WTC11 (cell line): ENCODE data around the gene AHSA1. TPM values are rescaled to one million over a fixed set of nuclear protein-coding genes. Genes with fewer than 3 reads are reported as not detected.

Experiments
- ATAC-seq: fragments of 200-7000 bp; cut with Tn5 transposase; 2 replicates; pipeline ENCODE4 v1.10.0; 2021; ENCODE audit warnings: mild to moderate bottlenecking, moderate library complexity
- CTCF ChIA-PET: fragments of 300-600 bp; sonication (Branson Sonifier 250); formaldehyde crosslinking; loops from one replicate; lab custom pipeline; 2021; ENCODE audit warnings: antibody characterized with exemption; lab: Charles Lee
- POLR2A ChIA-PET: fragments of 350-600 bp; sonication (Branson Sonifier 250); formaldehyde crosslinking; loops from one replicate; lab custom pipeline; 2021; ENCODE audit warnings: antibody characterized with exemption; lab: Charles Lee
- DNase-seq: peaks from one replicate; pipeline ENCODE4 v3.0.0; 2021; ENCODE audit warnings: low spot score
- H3K27ac Mint-ChIP-seq: 2 replicates; pipeline ENCODE4 v1.8.0; 2021; ENCODE audit warnings: mixed read lengths
- H3K27me3 Mint-ChIP-seq: 2 replicates; pipeline ENCODE4 v1.8.0; 2021; ENCODE audit warnings: low read depth, mild to moderate bottlenecking, moderate library complexity, mixed read lengths
- H3K36me3 Mint-ChIP-seq: 2 replicates; pipeline ENCODE4 v1.8.0; 2021; ENCODE audit warnings: mixed read lengths
- H3K4me1 Mint-ChIP-seq: 2 replicates; pipeline ENCODE4 v1.8.0; 2022; ENCODE audit warnings: mixed read lengths
- H3K4me3 Mint-ChIP-seq: 2 replicates; pipeline ENCODE4 v1.8.0; 2021; ENCODE audit warnings: mild to moderate bottlenecking, moderate library complexity, mixed read lengths
- H3K9me3 Mint-ChIP-seq: 2 replicates; pipeline ENCODE4 v1.8.0; 2021; ENCODE audit warnings: mixed read lengths
- ATF1 ChIP-seq: sonication (generic); formaldehyde crosslinking; IDR thresholded peaks from 2 replicates; pipeline ENCODE4 v1.8.1; 2023; ENCODE audit warnings: mild to moderate bottlenecking, moderate library complexity, missing genetic modification reagents
- CBFB ChIP-seq: sonication (generic); formaldehyde crosslinking; IDR thresholded peaks from 2 replicates; pipeline ENCODE4 v1.8.1; 2022; ENCODE audit warnings: mild to moderate bottlenecking, low read depth, missing genetic modification reagents
- ELF4 ChIP-seq: sonication (generic); formaldehyde crosslinking; IDR thresholded peaks from 2 replicates; pipeline ENCODE4 v1.8.1; 2022; ENCODE audit warnings: low read depth, mild to moderate bottlenecking, moderate library complexity, missing genetic modification reagents
- EMX1 ChIP-seq: fragments of 250-450 bp; sonication (Bioruptor Pico); IDR thresholded peaks from 2 replicates; pipeline ENCODE4 v1.8.0; 2021; ENCODE audit warnings: mild to moderate bottlenecking
- ESRRA ChIP-seq: sonication (generic); formaldehyde crosslinking; IDR thresholded peaks from 2 replicates; pipeline ENCODE4 v1.8.1; 2022; ENCODE audit warnings: mild to moderate bottlenecking, missing genetic modification reagents, borderline replicate concordance
- FOXJ3 ChIP-seq: sonication (generic); formaldehyde crosslinking; IDR thresholded peaks from 2 replicates; pipeline ENCODE4 v1.9.0; 2021; ENCODE audit warnings: missing genetic modification reagents, mild to moderate bottlenecking, borderline replicate concordance
- GTF2I ChIP-seq: fragments of 250-450 bp; sonication (Bioruptor Pico); conservative IDR thresholded peaks from 2 replicates; pipeline ENCODE4 v1.4.0; 2021; ENCODE audit warnings: mild to moderate bottlenecking
- KAT7 ChIP-seq: sonication (generic); formaldehyde crosslinking; IDR thresholded peaks from 2 replicates; pipeline ENCODE4 v1.8.1; 2023; ENCODE audit warnings: missing genetic modification reagents, mild to moderate bottlenecking, borderline replicate concordance
- PRRX2 ChIP-seq: fragments of 250-450 bp; sonication (Bioruptor Pico); IDR thresholded peaks from 2 replicates; pipeline ENCODE4 v1.8.0; 2021; ENCODE audit warnings: mild to moderate bottlenecking
- SMAD3 ChIP-seq: sonication (generic); formaldehyde crosslinking; IDR thresholded peaks from 2 replicates; pipeline ENCODE4 v1.8.0; 2022; ENCODE audit warnings: missing genetic modification reagents, mild to moderate bottlenecking, borderline replicate concordance
- ZBTB21 ChIP-seq: sonication (generic); formaldehyde crosslinking; IDR thresholded peaks from 2 replicates; pipeline ENCODE4 v1.8.1; 2023; ENCODE audit warnings: mild to moderate bottlenecking, missing genetic modification reagents, borderline replicate concordance
- ZNF232 ChIP-seq: sonication (generic); formaldehyde crosslinking; IDR thresholded peaks from 2 replicates; pipeline ENCODE4 v1.8.0; 2022; ENCODE audit warnings: mild to moderate bottlenecking, missing genetic modification reagents
- ZNF263 ChIP-seq: sonication (generic); formaldehyde crosslinking; IDR thresholded peaks from 2 replicates; pipeline ENCODE4 v1.8.1; 2022; ENCODE audit warnings: low read depth, mild to moderate bottlenecking, moderate library complexity, missing genetic modification reagents
- ZNF317 ChIP-seq: sonication (generic); formaldehyde crosslinking; IDR thresholded peaks from 2 replicates; pipeline ENCODE4 v1.8.1; 2023; ENCODE audit warnings: low read depth, mild to moderate bottlenecking, moderate library complexity, missing genetic modification reagents, borderline replicate concordance
- ZNF396 ChIP-seq: fragments of 250-450 bp; sonication (Bioruptor Pico); IDR thresholded peaks from 2 replicates; pipeline ENCODE4 v1.8.0; 2021; ENCODE audit warnings: mild to moderate bottlenecking, moderate library complexity, borderline replicate concordance
- ZNF416 ChIP-seq: fragments of 250-450 bp; sonication (Bioruptor Pico); IDR thresholded peaks from 2 replicates; pipeline ENCODE4 v1.9.0; 2021; ENCODE audit warnings: mild to moderate bottlenecking, inconsistent platforms
- total RNA-seq: library from RNA; stranded (reverse); gene quantifications from 3 replicates; pipeline ENCODE4 v1.2.3, GENCODE V29; 2021
- TF ChIP-seq, protein P1 (sequence below): sonication (generic); formaldehyde crosslinking; IDR thresholded peaks from 2 replicates; pipeline ENCODE4 v1.8.1; 2023; ENCODE audit warnings: mild to moderate bottlenecking, missing genetic modification reagents
- TF ChIP-seq, protein P2 (sequence below): sonication (generic); formaldehyde crosslinking; IDR thresholded peaks from 2 replicates; pipeline ENCODE4 v1.8.1; 2022; ENCODE audit warnings: low read depth, missing genetic modification reagents, borderline replicate concordance
- TF ChIP-seq, protein P3 (sequence below): sonication (generic); formaldehyde crosslinking; IDR thresholded peaks from 2 replicates; pipeline ENCODE4 v1.8.0; 2023; ENCODE audit warnings: mild to moderate bottlenecking, missing genetic modification reagents
- TF ChIP-seq, protein P4 (sequence below): fragments of 250-450 bp; sonication (Bioruptor Pico); IDR thresholded peaks from 2 replicates; pipeline ENCODE4 v2.1.2; 2022; ENCODE audit warnings: mild to moderate bottlenecking, moderate library complexity
- TF ChIP-seq, protein P5 (sequence below): sonication (generic); formaldehyde crosslinking; conservative IDR thresholded peaks from 2 replicates; pipeline ENCODE4 v1.8.1; 2022; ENCODE audit warnings: mild to moderate bottlenecking, missing genetic modification reagents

Gene AHSA1
- total RNA-seq, 1 experiment from 2014 or later: 186 TPM

DNA sequence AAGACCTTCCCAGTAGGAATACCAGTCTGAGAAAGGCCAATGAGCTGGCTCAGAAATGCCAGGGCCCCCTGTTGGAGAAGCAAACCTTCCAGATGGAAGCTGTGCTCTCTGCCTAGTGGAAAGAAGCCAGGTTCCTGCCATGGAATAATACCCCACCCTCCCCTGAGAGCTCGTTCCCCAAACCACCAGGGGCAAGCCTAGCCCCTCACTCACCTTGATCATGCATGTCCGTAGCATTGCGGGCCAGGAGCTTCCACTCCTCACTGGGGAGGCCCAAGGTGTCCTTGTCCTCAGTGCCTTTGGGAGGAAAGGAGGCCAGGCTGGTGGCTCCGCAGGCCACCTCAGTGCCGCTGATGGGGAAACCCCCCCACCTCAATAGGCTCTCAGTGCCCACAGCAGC is 20.1 kb downstream of the AHSA1 start (continued):
- TF ChIP-seq, protein P1, sequence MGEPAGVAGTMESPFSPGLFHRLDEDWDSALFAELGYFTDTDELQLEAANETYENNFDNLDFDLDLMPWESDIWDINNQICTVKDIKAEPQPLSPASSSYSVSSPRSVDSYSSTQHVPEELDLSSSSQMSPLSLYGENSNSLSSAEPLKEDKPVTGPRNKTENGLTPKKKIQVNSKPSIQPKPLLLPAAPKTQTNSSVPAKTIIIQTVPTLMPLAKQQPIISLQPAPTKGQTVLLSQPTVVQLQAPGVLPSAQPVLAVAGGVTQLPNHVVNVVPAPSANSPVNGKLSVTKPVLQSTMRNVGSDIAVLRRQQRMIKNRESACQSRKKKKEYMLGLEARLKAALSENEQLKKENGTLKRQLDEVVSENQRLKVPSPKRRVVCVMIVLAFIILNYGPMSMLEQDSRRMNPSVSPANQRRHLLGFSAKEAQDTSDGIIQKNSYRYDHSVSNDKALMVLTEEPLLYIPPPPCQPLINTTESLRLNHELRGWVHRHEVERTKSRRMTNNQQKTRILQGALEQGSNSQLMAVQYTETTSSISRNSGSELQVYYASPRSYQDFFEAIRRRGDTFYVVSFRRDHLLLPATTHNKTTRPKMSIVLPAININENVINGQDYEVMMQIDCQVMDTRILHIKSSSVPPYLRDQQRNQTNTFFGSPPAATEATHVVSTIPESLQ (CRISPR knock-in tag): no peak
- TF ChIP-seq SMAD3 (CRISPR knock-in tag) (no peak), ZNF396 (CRISPR knock-in tag) (no peak), GTF2I (CRISPR knock-in tag) (no peak)
- TF ChIP-seq, all 79 proteins: peak for 0

DNA sequence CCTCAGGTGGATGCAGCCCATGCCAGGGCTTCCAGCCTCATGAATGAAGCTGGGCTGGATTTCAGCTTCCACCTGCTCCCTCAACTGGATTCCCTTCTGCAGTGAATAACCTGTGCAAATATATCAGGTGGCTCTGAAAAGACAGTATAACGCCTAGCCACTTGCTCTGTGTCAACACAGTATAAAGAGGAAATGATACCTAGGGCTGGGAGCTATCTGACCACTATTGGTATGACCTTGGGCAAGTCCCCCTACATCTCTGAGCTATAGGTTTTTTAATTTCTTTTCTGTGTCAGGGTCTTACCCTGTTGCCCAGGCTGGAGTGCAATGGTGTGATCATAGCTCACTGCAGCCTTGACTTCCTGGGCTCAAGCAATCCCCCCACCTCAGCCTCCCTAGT is 20.9 kb downstream of the AHSA1 start:
- Mint-ChIP-seq H3K4me3 (no peak overlapping the region), H3K27me3 (no peaks in the 10 kb centered on the region), H3K36me3 (no peaks in the 10 kb centered on the region), H3K27ac (no peak overlapping the region), H3K9me3 (no peaks in the 10 kb centered on the region), H3K4me1 (peaks cover 7% of the 10 kb centered on the region; the same call in 1 of the 2 replicates)
- no peak for DNase-seq
- TF ChIP-seq, protein P2, sequence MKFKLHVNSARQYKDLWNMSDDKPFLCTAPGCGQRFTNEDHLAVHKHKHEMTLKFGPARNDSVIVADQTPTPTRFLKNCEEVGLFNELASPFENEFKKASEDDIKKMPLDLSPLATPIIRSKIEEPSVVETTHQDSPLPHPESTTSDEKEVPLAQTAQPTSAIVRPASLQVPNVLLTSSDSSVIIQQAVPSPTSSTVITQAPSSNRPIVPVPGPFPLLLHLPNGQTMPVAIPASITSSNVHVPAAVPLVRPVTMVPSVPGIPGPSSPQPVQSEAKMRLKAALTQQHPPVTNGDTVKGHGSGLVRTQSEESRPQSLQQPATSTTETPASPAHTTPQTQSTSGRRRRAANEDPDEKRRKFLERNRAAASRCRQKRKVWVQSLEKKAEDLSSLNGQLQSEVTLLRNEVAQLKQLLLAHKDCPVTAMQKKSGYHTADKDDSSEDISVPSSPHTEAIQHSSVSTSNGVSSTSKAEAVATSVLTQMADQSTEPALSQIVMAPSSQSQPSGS (CRISPR knock-in tag): no peak
- TF ChIP-seq ZNF317 (CRISPR knock-in tag): no peak
- no peak for ATAC-seq
- CTCF ChIA-PET: interaction anchor here (0.6 to 2.0 kb wide), 4 partner anchors 19 to 1455 kb away, joined by 3 to 13 read pairs (median 4); partner anchors contain the start of gene ISM2
- POLR2A ChIA-PET: interaction anchor here (0.6 kb wide), 1 partner anchor 40 kb away, joined by 3 read pairs; no protein-coding TSS in a partner anchor

DNA sequence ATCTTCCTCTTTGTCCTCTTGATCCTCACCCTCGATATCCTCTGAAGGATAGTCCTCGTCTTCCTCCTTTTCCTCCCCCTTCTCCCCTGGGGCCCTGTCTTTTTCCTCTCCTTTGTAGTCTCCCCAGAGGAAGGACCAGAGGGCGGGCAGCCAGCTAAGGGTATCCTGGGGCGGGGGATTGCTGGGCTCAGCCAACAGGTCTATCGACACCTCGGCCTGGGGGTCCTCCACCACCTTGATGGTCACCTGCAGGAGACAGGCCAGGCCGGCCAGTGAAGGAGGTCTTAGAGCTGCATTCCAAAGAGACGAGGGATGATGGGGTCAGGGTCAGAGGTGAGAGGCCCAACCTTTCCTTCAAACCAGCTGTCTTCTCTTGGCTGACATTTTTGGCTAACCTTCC is 24.5 kb downstream of the AHSA1 start:
- no peaks in the 10 kb centered on the region for H3K27me3 Mint-ChIP-seq
- no peaks in the 10 kb centered on the region for H3K9me3 Mint-ChIP-seq
- H3K4me1 Mint-ChIP-seq: no peaks in the 10 kb centered on the region
- no peak overlapping the region for H3K27ac Mint-ChIP-seq
- CTCF ChIA-PET: no interaction called here
- POLR2A ChIA-PET: no interaction called here
- ATAC-seq (no peak), DNase-seq (no peak)
- no peaks in the 10 kb centered on the region for H3K36me3 Mint-ChIP-seq
- no peak overlapping the region for H3K4me3 Mint-ChIP-seq
- TF ChIP-seq, protein P1 (CRISPR knock-in tag): no peak
- TF ChIP-seq, protein P3, sequence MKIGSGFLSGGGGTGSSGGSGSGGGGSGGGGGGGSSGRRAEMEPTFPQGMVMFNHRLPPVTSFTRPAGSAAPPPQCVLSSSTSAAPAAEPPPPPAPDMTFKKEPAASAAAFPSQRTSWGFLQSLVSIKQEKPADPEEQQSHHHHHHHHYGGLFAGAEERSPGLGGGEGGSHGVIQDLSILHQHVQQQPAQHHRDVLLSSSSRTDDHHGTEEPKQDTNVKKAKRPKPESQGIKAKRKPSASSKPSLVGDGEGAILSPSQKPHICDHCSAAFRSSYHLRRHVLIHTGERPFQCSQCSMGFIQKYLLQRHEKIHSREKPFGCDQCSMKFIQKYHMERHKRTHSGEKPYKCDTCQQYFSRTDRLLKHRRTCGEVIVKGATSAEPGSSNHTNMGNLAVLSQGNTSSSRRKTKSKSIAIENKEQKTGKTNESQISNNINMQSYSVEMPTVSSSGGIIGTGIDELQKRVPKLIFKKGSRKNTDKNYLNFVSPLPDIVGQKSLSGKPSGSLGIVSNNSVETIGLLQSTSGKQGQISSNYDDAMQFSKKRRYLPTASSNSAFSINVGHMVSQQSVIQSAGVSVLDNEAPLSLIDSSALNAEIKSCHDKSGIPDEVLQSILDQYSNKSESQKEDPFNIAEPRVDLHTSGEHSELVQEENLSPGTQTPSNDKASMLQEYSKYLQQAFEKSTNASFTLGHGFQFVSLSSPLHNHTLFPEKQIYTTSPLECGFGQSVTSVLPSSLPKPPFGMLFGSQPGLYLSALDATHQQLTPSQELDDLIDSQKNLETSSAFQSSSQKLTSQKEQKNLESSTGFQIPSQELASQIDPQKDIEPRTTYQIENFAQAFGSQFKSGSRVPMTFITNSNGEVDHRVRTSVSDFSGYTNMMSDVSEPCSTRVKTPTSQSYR (CRISPR knock-in tag): no peak
- TF ChIP-seq EMX1 (CRISPR knock-in tag) (no peak), ATF1 (no peak), ZBTB21 (CRISPR knock-in tag) (no peak), ZNF396 (CRISPR knock-in tag) (no peak), CBFB (CRISPR knock-in tag) (no peak), KAT7 (CRISPR knock-in tag) (no peak), ZNF416 (no peak), ZNF263 (no peak), PRRX2 (CRISPR knock-in tag) (no peak), FOXJ3 (CRISPR knock-in tag) (no peak), ESRRA (no peak), ELF4 (CRISPR knock-in tag) (no peak), ZNF232 (CRISPR knock-in tag) (no peak)
- TF ChIP-seq, protein P4, sequence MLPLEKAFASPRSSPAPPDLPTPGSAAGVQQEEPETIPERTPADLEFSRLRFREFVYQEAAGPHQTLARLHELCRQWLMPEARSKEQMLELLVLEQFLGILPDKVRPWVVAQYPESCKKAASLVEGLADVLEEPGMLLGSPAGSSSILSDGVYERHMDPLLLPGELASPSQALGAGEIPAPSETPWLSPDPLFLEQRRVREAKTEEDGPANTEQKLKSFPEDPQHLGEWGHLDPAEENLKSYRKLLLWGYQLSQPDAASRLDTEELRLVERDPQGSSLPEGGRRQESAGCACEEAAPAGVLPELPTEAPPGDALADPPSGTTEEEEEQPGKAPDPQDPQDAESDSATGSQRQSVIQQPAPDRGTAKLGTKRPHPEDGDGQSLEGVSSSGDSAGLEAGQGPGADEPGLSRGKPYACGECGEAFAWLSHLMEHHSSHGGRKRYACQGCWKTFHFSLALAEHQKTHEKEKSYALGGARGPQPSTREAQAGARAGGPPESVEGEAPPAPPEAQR: no peak
- TF ChIP-seq, protein P5, sequence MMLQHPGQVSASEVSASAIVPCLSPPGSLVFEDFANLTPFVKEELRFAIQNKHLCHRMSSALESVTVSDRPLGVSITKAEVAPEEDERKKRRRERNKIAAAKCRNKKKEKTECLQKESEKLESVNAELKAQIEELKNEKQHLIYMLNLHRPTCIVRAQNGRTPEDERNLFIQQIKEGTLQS (CRISPR knock-in tag): no peak
